Brain pericyte (primary cell): Measurements from ENCODE around the gene HMCN2.

Experiments used
- DNase-seq: peaks from one replicate; pipeline ENCODE4 v3.0.0-alpha.2; 2012; ENCODE audit warnings: low read depth, low spot score

HMCN2 gene

DNA sequence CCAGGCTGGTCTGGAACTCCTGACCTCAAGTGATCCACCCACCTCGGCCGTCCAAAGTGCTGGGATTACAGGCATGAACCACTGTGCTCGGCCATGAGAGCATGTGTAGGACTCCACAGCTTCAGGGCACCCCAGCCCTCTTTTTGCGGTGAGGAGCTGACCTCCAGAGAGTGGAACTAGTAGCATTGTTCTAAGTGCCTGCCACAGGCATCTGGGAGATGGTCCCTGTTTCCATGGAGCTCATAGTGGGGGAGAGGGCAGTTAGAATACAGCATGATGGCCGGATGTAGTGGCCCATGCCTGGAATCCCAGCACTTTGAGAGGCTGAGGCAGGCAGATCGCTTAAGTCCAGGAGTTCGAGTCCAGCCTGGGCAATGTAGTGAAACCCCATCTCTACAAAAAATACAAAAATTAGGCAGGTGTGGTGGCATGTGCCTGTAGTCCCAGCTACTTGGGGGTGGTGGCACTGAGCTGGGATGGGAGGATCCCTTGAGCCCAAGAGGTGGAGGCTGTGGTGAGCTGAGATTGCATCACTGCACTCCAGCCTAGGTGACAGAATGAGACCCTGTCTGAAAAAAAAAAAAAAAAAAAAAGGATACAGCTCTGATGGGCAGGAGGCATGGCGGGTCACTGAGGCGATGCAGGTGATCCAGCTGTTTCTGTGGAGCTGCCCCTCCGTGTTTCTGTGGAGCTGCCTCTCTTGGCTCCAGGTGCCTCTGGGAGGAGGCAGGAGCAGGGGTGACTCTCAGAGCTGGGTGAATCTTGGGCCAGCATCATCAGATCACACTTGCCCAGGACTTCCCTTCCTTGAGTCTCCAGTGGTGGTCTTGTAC lies 183.4 kb downstream of the HMCN2 start:
- no peak for DNase-seq

DNA sequence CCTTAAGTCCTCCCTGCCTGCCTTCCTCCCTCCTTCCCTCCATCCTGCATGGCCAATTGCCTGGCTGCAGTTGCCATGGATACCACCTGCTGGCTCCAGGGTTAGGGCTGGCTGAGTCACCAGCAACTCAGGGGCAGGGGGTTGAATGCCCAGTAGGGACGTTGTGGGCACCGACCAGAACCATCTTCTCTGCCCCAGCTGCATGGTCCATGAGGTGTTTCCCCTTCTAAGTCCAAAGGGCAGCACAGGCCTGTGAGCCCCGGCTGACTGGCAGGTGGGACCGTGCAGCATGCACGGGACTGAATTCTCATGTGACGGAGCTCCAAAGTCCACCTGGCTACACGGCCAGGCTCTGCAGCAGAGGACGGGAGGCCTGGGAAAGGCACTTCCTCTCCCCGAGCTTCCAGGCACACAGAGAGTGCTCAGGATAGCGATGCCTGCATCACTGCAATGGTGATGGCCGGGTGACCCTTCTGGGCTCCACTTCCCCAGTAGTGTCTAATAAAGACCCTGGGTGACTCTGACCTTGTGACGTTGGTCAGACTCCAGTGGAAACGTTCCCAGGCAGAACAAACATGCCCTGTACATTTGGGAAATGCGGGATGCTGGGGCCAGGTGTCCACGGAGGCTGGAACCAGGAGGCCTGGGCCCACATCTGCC lies 184.9 kb downstream of the HMCN2 start:
- DNase-seq = no peak

DNA sequence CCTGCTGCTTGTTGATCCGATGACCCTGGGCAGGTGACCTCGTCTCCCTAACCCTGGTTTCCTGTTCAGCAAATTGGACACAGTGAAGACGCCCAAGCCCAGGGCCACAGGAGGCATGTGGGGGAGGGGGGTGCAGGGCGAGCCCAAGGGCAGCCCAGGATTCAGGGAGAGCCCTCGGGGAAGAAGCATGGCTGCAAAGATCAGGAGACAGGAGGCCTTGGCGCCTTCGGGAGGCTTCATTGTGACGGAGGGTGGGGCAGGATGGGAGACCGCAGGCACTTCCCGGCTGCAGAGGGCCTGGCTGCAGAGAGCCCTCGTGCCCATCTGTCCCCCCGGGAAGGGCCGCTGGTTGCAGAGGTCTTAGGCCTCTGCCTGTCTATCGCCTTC lies 185.4 kb downstream of the HMCN2 start:
- no peak for DNase-seq

DNA sequence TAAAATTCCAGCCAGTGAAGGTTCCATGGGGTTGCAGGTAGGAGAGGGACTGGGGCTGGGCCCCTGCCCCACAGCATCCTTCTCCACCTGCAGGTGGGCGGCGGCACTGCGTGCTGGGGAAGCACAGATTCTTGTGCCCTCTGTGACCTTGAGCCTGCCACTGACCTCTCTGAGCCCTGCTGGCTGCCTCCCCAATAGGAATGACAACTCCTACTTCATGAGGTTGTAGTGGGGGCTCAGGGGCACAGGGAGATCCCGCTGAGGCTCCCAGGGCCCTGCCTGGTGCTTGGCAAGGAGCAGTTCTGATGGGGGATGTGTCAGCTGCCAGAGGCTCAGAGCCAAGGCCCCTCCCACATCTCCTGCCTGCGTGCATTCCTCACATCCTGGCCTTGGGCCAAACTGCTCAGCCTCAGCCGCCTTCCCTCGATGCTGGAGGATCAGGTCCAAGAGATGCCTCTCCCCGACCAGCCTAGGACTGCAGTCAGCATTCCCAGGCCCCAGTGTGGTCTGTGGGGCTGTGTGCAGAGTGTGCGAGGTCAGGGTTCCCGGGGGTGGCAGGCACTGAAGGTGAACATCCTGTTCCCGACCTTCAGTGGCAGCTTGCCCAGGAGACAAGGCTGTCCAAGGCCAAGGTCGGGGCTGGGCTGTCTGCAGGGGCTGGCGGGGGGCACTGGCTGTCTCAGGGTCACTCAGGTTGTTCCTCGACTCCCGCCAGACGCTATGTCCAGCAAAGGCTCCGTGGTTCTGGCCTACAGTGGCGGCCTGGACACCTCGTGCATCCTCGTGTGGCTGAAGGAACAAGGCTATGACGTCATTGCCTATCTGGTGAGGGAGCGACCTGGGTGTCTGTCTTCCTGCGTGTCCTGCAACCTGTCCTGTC lies 186.2 kb downstream of the HMCN2 start:
- peak; percentile 90 for DNase-seq

DNA sequence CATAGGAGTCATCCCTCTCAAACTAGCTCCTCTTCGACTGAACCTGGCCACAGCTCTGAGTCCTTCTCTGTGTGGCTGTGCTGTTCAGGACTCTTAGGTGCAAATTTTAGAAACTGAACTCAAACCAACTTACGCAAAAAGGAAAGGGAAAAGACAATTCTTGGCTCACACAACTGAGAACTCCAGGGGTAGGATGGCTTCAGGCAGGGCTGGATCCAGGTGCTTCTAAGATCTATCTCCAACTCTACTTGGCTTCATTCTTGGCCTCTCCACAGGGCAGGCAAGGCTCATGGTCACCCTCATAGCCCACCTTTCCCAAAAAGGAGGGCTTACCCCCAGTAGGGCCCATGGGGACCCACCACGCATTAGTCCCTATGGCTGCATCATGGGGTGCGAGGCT lies 187.3 kb downstream of the HMCN2 start:
- DNase-seq = no peak

DNA sequence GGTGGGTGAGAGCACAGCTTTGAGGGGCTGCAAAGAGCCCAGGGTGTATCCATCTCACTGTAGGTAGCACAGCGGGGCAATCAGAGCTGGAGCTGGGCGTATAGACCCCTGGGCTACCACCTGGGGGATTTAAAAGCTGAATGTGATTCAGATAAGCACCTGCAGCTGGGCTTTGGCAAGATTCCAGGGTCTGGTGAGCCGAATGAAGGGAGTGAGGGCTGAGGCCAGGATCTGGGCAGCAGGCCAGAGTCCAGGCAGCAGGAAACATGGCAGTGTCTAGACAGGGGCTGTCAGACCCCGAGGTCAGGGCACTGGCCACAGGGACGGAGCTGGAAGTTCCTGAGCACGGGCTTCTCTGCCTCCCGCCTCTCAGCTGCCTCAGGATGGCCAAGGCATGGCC lies 187.9 kb downstream of the HMCN2 start:
- no peak for DNase-seq

DNA sequence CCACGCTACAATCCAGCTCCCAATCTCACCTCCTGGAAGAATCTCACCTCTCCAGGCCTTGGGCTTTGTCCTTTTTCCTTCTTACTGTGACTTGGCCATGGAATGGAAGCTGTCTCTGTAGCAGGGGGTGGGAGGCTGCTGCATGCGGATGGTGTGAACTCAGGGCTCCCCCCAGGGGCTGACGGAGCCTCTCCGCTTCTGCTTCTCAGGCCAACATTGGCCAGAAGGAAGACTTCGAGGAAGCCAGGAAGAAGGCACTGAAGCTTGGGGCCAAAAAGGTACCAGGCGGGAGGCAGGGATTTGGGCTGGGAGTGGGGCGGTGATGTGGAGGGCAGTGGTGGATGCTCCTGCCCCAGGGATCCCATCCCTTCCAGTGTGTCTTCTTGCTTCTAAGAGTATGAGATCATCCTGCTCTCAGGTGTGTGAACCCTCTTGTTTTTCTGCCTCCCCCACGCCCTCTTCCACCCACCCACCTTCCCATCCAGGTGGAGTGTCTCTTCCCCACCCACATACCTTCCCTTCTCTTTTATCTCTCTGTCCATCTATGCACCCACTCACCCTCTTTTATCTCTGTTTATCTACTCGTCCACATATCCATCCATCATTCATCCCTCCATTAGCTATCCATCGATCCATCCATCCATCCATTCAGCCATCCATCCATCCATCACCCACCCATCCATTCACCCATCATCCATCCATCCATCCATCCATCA lies 188.7 kb downstream of the HMCN2 start:
- DNase-seq = no peak

DNA sequence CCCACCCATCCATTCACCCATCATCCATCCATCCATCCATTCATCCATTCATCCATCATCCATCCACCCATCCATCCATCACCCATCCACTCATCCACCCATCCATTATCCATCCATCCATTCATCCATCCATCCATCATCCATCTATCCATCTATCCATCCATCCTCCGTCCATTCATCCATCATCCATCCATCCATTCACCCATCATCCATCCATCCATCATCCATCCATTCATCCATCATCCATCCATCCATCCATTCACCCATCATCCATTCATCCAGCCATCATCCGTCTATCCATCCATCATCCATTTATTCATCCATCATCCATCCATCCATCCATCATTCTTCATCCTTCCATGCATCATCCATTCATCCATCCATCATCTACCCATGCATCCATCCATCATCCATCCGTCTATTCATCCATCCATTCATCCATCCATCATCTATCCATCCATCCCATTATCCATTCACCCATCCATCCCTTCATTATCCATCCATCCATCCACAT lies 189.3 kb downstream of the HMCN2 start:
- no peak for DNase-seq

DNA sequence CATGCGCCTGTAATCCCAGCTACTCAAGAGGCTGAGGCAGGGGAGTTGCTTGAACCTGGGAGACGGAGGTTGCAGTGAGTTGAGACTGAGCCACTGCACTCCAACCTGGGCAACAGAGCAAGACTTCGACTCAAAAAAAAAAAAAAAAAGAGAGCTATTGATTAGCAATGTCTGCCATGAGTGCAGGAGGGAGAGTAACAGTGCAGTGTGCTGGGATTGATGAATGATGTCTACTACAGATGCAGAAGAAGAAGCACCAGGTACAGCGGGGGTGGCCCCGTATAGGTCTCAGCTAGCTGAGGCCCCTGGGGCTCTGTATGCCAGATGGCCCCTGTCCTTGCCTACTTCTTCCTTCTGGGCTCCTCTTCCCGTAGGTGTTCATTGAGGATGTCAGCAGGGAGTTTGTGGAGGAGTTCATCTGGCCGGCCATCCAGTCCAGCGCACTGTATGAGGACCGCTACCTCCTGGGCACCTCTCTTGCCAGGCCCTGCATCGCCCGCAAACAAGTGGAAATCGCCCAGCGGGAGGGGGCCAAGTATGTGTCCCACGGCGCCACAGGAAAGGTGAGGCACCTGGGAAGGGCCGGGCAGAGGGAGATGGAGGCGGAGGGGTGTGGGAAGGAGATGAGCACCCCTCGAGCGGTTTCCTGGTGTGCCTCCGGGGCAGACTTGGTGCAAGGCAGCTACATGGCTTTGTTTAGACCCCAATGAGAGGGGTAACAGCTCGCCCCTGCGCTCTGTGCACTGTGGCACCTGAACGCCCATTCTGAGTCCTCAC lies 192.7 kb downstream of the HMCN2 start:
- no peak for DNase-seq

DNA sequence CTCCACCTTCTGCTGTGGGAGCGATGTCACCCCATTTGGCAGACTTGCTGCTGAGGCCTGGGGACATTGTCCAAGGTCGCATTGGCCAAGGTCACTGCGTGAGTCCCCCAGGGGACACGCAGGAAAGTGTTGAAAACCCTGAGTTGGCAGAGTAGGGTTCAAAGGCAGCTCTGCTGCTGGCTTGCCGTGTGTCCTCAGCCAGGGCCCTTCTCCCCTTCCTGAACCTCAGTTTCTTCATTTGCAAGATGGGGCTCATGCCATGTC lies 193.2 kb downstream of the HMCN2 start:
- no peak for DNase-seq

DNA sequence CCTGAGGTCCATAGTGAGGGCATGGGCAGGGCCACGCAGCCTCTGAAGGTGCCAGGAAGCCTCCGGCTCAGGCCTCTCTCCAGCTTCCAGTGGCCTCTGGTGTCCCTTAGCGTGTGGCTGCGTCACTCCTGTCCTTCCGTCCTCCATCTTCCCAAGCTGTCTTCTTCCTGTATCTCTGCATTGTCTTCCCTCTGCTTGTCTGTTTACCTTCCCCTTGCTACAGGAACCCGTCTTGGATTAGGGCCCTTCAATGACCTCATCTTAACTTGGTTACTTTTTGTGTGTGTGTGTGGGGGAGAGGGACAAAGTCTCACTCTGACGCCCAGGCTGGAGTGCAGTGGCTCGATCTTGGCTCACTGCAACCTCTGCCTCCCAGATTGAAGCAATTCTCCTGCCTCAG lies 193.6 kb downstream of the HMCN2 start:
- DNase-seq = no peak

DNA sequence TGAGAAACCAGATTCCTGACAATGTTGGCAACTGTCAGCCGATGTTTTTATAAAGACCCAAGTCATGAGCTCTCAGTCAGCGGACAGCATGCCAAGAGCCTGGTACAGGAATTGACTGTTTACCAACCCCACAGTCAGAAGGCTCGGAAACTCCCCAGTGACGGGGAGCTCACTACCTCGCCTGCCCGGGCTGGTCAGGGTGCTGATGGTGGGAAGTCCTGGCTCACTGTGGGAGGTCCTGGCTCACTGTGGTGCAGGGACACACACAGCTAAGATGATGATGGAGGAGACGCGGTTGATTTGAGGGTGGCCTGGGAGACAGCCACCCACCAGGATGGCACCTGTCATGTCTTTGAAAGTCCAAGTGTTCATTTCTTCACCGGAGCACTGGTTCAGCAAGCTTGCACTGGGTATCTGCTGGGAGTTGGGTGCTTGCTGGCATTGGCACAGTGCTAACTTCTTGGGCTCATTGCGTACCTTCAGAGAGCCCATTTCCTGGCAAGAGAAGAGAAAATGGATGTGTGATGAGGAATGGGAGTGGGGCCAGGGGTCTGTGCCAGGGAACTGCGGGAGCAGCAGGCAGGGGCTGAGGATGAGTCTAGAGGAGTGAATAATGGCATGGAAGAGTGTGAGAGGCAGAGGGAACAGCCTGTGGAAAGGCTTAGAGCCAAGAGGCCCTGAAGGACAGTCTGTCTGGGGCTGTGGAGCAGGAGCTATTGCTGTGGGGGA lies 194.5 kb downstream of the HMCN2 start:
- no peak for DNase-seq

DNA sequence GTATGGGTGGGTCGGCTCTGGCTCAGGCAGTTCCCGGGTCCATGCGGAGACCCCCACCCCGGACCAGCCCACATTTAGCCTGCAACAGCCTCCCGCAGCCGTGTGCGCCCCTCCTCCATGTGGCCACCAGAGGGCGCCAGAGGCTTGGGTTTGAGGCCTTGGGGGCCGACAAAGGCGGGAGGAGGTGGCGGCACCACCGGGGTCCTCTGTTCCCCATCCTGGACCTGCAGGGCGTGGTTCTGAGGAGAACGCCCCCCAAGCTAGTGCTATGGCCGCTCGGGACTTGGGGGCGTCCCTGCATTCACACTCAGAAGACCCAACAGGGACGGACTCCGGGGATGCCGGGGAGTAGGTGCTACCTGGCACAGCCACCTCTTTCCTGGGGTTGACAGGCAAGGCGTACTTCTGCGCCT lies 195.7 kb downstream of the HMCN2 start:
- no peak for DNase-seq

DNA sequence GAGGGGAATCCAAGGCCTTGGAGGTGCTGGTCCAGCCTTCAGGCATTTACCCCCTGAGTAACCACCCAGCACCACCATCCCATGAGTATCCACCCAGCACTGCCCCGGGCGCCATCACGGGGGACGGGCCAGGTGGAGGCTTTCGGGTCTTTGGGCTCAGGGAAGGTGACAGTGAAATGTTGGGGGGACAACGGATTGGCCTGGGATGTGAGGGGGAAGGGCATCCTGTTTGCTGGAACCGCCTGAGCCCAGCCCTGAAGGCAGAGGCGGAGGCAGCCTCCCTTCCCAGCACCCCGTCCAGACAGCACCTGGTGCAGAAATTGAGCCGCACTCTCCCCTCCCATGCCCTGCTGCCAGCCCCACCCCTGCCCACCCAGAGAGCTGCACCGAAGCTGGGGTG lies 196.2 kb downstream of the HMCN2 start:
- no peak for DNase-seq

DNA sequence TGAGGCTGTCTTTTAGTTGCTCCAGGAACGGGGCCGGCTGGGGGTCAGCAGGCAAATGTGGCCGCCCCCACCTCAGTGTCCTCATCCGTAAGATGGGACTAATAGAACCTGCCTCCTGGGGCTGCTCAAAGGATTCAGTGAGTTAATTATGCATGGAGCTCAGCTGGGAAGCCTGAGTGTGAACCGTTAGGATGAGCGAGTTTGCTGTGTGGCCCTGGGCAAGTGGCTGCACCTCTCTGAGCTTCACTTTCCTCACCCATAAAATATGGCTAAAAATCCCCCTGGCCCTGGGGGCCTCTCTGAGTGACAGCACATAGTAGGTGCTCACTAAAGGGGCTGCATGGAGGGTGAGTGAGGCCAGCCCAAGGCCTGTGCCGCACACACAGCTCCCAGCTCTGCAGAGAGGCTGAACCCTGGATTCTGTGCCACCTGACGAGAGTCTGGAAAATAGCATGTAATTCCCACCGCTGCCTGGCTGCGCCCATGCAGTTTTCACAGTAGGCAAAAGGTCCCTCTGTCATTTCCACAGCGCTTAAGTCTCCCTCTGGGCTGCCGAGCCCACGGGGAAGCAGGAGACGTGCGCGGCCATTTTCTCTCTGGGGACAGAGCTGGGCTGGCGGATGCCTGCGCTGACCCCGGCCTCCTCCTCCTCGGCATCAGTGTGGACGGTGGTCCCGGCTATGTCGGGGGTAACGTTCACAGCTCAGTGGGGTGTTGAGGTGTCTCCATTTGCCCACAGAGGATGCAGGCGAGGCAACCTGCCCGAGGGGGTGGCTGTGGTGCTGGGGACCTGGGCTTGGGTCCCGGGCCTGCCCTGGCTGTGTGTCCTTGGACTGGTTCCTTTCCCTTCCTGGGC lies 197.4 kb downstream of the HMCN2 start:
- DNase-seq = no peak

DNA sequence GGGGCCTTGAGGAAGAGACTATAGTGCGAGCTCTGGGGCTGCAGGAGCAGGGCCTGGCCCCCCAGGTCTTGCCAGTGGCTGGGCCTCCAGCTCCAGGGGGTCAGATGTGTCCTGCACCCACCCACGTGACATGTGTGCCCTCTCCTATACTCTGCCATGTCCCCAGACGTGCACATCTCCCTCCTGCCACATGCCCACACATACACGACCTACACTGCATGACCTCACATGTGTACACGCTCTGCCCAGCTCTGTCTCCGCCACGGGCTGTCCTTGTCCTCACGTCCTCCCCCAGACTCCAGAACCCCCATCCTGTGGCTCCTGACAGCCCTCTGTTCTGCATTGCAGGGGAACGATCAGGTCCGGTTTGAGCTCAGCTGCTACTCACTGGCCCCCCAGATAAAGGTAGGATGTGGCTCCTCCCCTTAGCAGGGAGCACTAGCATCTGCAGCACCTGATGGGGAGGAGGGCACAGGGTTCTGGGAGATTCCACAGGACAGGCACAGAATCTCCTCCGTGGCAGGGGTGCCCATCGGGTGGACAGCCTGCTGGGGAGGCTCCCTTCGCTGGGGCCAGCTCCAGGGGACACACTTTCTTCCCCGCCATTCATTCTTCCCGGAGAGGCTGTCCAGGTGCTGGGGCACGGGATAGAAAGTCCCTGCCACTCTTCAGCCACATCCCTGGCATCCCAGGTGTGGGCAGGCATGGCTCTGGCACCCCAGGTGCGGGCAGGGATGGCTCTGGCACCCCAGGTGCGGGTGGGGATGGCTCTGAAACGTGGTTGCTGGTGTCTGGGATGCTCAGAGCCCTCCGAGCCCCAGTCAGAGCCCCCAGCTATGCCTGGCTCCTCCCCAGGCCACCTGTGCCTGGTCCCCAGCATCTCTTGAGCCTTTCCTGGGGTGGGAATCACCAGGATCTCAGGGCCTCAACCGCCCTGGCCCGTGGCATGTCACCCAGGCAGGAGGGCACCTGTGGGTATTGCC lies 198.5 kb downstream of the HMCN2 start:
- DNase-seq = no peak

DNA sequence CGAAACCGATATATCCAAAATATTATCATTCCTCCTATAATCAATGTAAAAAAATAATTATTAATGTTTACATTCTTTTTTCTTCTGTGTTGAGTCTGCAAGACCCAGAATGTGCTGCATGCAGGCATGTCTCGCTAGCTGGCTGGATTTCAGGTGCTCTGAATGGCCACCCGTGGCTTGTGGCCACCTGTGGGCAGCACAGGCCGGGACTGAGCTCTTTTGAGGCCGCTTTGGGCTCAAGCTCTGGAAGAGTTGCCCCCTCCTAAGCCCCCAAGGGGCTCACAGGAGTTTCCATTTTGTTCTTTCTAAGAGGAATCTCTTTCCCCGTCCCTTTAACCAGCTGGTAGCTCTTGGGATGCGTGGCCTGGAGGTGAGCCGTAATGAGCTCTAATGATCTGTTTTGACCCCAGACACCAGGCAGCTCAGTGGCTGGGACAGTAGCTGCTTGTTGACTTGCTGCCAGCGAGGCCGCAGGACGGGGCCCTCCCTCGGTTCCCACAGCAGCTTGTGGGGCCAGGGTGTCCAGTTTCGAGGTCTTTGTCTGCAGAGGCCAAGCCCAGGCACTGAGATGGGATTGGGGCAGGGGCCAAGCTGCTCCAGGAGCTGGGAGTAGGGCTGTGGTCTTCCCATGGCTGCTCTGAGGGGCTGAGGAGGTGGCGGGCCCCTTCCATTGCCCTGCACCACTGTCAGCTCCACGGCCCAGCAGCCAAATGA lies 200.0 kb downstream of the HMCN2 start:
- no peak for DNase-seq
